Measurements from ENCODE around the gene UBE4B.
"Not testable (repeated sequence)": the region's sequence is repeated elsewhere in the genome, so short reads cannot be mapped to it uniquely, and the experiment has no call there.

UBE4B gene

GRCh38 chr1:10213186-10213705 lies 180.5 kb downstream of the UBE4B start:
- no peak for DNase-seq

DNA sequence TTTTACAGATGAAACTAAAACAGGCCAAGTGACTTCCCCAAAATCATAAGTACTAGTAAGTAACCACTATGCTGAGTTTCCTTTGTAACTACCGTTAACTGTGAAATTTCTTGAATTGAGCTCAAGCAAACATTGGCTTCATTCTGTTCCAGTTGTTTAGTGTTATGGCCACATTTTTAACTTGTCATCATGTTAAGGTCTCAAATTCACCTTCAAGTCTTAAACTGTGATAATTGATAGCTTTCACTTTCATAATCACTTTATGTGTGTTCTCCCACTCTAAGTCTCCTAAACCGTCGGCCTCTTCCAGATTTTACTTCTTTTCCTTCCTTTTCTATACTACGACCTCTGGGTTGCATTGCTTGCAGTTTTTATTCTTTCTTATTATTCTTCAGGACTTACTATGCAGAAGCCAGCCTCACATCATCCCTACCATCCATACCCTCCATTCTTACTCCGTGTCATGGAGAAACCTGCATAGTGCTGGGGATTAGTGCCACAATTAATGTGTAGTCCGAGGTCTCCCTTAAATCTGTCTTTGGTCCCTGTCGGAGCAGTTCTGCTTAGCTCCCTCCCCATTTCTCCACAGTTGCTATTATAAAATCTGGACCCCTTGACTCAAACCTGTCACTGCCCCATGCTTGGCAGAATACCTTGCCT lies 183.5 kb downstream of the UBE4B start:
- no peak for DNase-seq

DNA sequence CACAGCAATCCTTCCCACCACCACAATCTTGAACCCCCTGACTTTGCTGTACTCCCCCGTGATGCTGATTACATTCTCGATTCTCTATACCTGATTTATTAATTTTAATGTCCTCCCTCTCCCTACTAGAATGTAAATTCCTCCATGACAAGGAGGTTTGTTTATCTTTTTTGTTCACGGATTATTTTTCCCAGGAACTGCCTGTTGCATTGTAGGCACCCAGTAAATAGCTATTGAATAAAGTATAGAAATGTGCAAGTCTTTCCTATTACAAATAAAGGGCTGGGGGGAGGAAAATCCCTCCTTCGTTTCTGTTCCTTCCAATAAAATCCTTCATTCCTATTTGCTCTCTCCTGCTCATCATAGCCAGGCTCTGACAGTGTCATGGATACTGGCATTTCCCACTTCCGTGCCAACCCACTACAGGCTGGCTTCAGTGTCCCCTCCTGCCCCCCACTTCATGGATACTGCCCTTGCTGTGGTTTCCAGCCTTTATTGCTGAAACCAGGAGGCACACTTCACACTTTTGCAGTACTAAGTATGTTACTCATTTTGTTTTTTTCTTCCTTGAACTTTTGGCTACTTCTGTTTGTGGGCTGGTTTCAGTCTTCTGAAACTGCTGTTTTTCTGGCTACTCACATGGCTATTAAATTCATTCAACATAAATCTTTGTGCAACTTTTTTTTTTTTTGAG lies 185.1 kb downstream of the UBE4B start:
- DNase-seq: no peak

GRCh38 chr1:10220200-10220599 lies 187.4 kb downstream of the UBE4B start:
- no peak for DNase-seq

DNA sequence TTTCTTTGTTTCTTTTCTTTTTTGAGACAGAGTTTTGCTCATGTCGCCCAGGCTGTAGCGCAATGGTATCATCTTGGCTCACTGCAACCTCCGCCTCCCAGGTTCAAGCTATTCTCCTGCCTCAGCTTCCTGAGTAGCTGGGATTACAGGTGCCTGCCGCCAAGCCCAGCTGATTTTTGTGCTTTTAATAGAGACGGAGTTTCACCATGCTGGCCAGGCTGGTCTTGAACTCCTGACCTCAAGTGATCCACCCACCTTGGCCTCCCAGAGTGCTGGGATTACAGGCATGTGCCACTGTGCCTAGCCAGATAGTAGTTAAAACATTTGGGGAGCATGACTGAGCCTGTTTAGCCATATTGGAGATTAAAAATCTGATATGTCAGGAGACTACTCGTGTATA lies 187.9 kb downstream of the UBE4B start:
- DNase-seq: not testable (repeated sequence)

DNA sequence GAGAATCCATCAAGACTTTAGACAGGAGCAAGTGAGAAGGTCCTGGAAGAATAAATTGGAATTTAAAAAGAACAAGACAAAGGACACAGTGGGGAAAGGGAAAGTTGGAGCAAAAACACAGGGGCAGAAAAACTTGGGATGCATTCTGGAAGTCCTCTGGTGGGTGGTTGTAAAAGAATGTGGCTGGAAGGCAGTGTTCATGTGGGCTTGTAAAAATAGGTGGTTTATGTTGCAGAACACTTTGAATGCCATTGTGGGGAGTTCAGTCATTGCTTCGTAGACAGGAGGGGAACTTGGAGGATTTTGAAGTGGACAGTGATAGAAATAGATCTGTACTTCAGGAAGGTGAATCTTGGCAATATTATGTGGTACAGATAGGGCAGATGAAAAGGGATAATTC lies 192.8 kb downstream of the UBE4B start:
- DNase-seq: no peak

GRCh38 chr1:10228528-10228927 lies 195.8 kb downstream of the UBE4B start:
- no peak for DNase-seq

- no peak for DNase-seq
Measured at GRCh38 chr1:10229903-10230302, 197.1 kb downstream of the UBE4B start.
